ENCODE results near the gene SMARCA4. TPM values are rescaled to one million over a fixed set of nuclear protein-coding genes. Genes with fewer than 3 reads are reported as not detected.

The SMARCA4 gene
- total RNA-seq, 1 experiment from 2014 or later = 261 TPM

DNA sequence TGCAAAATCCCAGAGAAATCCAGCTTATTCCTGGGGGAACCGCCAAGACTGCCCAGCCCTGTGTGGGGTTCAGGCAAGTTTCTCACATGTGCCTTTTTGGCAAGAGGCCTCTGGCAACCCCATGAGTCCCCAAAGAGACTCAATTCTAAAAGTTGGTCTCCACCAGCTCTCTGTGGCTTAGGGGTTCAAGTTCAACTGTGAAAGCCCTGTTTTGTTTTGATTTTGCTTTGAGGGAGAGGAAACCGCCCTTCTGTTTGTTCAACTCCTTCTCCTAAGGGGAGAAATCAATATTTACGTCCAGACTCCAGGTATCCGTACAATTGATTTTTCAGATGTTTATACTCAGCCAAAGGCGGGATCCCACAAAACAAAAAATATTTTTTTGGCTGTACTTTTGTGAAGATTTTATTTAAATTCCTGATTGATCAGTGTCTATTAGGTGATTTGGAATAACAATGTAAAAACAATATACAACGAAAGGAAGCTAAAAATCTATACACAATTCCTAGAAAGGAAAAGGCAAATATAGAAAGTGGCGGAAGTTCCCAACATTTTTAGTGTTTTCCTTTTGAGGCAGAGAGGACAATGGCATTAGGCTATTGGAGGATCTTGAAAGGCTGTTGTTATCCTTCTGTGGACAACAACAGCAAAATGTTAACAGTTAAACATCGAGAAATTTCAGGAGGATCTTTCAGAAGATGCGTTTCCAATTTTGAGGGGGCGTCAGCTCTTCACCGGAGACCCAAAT is 127.8 kb downstream of the SMARCA4 start:
- Histone ChIP-seq H2BK120ac (ENCODE audit: low read depth, low read length, poor library complexity, severe bottlenecking) (no peak overlapping the region), H2BK12ac (ENCODE audit: insufficient read length, low read depth, low read length) (no peak overlapping the region), H4K91ac (ENCODE audit: insufficient read length, low read depth, low read length) (no peak overlapping the region), H4K8ac (replicated peaks; ENCODE audit: insufficient read length, low read depth, low read length) (no peak overlapping the region), H3K56ac (ENCODE audit: insufficient read length, low read depth, low read length) (no peak overlapping the region), H2BK20ac (ENCODE audit: low read depth, low read length, poor library complexity, severe bottlenecking) (no peak overlapping the region), H3K9me3 (ENCODE audit: control insufficient read depth, low read depth, low read length) (no peaks in the 10 kb centered on the region), H3K79me1 (ENCODE audit: insufficient read depth, low read depth, low read length, poor library complexity, severe bottlenecking) (no peaks in the 10 kb centered on the region), H2AK5ac (ENCODE audit: insufficient read length, low read length) (no peak overlapping the region), H3K27ac (ENCODE audit: insufficient read length, low read depth, low read length) (peak overlapping the region; percentile 75), H3K4ac (ENCODE audit: low read depth, low read length) (no peak overlapping the region), H2BK5ac (ENCODE audit: insufficient read length, low read length) (no peak overlapping the region), H3K23me2 (ENCODE audit: insufficient read length, low read depth, low read length, poor library complexity, severe bottlenecking) (peaks cover 13% of the 10 kb centered on the region), H3K14ac (ENCODE audit: insufficient read depth, low read length) (peak overlapping the region; percentile 3; the same call in 1 of the 2 replicates), H3K4me2 (ENCODE audit: insufficient read depth, insufficient read length, low read length) (peak overlapping the region; percentile 99), H3T11ph (ENCODE audit: low read length) (no peak overlapping the region), H3K23ac (ENCODE audit: insufficient read length, low read depth, low read length) (no peak overlapping the region), H2AFZ (ENCODE audit: low read length) (no peak overlapping the region), H3K18ac (ENCODE audit: insufficient read length, low read depth, low read length) (peak overlapping the region; percentile 54), H3K27me3 (ENCODE audit: insufficient read depth, low read length) (no peaks in the 10 kb centered on the region), H2BK15ac (ENCODE audit: low read depth, low read length) (no peak overlapping the region), H4K20me1 (ENCODE audit: control insufficient read depth, insufficient read depth, insufficient read length) (peaks cover 5% of the 10 kb centered on the region), H4K5ac (ENCODE audit: insufficient read length, low read depth, low read length) (no peak overlapping the region), H3K9ac (ENCODE audit: extremely low read depth, insufficient read length, low read length) (peak overlapping the region; percentile 65), H3K79me2 (ENCODE audit: insufficient read depth, low read length) (peaks cover 32% of the 10 kb centered on the region), H3K4me1 (ENCODE audit: insufficient read depth, low read length) (peaks cover 4% of the 10 kb centered on the region; the same call in 1 of the 2 replicates)
- 0 out of 5 replicates have a peak, but pooled peaks cover 0 to 4% of the 10 kb centered on the region in 2 experiments for H3K9me3 Mint-ChIP-seq
- H3K4me3 Mint-ChIP-seq = peak overlapping the region; percentile 89 to 94
- TF ChIP-seq, protein P1, sequence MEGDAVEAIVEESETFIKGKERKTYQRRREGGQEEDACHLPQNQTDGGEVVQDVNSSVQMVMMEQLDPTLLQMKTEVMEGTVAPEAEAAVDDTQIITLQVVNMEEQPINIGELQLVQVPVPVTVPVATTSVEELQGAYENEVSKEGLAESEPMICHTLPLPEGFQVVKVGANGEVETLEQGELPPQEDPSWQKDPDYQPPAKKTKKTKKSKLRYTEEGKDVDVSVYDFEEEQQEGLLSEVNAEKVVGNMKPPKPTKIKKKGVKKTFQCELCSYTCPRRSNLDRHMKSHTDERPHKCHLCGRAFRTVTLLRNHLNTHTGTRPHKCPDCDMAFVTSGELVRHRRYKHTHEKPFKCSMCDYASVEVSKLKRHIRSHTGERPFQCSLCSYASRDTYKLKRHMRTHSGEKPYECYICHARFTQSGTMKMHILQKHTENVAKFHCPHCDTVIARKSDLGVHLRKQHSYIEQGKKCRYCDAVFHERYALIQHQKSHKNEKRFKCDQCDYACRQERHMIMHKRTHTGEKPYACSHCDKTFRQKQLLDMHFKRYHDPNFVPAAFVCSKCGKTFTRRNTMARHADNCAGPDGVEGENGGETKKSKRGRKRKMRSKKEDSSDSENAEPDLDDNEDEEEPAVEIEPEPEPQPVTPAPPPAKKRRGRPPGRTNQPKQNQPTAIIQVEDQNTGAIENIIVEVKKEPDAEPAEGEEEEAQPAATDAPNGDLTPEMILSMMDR (conservative IDR thresholded peaks at IDR 0.05) = no peak
- whole genome bisulfite sequencing (ENCODE audit: extremely low coverage, insufficient read length, low lambda C conversion rate) = no CpG with 5 or more reads among the region's 11 CpGs
- H3K36me3 Mint-ChIP-seq (ENCODE audit: insufficient read depth in 1 of 3, low read depth in 3 of 3) = peaks cover 18 to 26% (median 23%) of the 10 kb centered on the region in 3 experiments
- no peaks in the 10 kb centered on the region for H3K27me3 Mint-ChIP-seq (ENCODE audit: low read depth)
- H3K4me1 Mint-ChIP-seq = peaks cover 22 to 30% of the 10 kb centered on the region in 2 experiments
- DNase-seq = no peak
- peak overlapping the region; percentile 98 to 99 (median 99) for H3K27ac Mint-ChIP-seq
